ENCODE measurements around the gene ARHGEF5.
"Not testable (repeated sequence)": the region's sequence is repeated elsewhere in the genome, so short reads cannot be mapped to it uniquely, and the experiment has no call there.

The ARHGEF5 gene

GRCh38 chr7:144355176-144355822, at the start of gene ARHGEF5:
TSS of gene ARHGEF5 (plus strand) at chr7:144355402. CDS start at chr7:144362670, 7,268 bp downstream.
- DNase-seq (ENCODE audit: low read depth in 2 of 2): not testable (repeated sequence)

- DNase-seq (ENCODE audit: low read depth in 2 of 2): not testable (repeated sequence)
Measured at GRCh38 chr7:144309702-144310101, 45.5 kb upstream of the ARHGEF5 start.

- not testable (repeated sequence) for DNase-seq (ENCODE audit: low read depth in 2 of 2)
Measured at GRCh38 chr7:144311218-144311617, 44.0 kb upstream of the ARHGEF5 start.

GRCh38 chr7:144311872-144312469, 43.2 kb upstream of the ARHGEF5 start, which contains the start of gene OR2A1:
TSS of gene OR2A1 (plus strand) at chr7:144312419. CDS start at chr7:144318125, 5,706 bp downstream.
- not testable (repeated sequence) for DNase-seq (ENCODE audit: low read depth in 2 of 2)

- not testable (repeated sequence) for DNase-seq (ENCODE audit: low read depth in 2 of 2)
Measured at GRCh38 chr7:144317537-144317936, 37.7 kb upstream of the ARHGEF5 start.

- not testable (repeated sequence) for DNase-seq (ENCODE audit: low read depth in 2 of 2)
Measured at GRCh38 chr7:144319547-144319946, 35.7 kb upstream of the ARHGEF5 start.

GRCh38 chr7:144321677-144322206, 33.5 kb upstream of the ARHGEF5 start:
- DNase-seq (ENCODE audit: low read depth in 2 of 2): not testable (repeated sequence)

- DNase-seq (ENCODE audit: low read depth in 2 of 2): not testable (repeated sequence)
Measured at GRCh38 chr7:144323359-144323758, 31.8 kb upstream of the ARHGEF5 start.

GRCh38 chr7:144325868-144326267, 29.3 kb upstream of the ARHGEF5 start:
- not testable (repeated sequence) for DNase-seq (ENCODE audit: low read depth in 2 of 2)

- DNase-seq (ENCODE audit: low read depth in 2 of 2): not testable (repeated sequence)
Measured at GRCh38 chr7:144330044-144330443, 25.2 kb upstream of the ARHGEF5 start.

GRCh38 chr7:144331221-144331995, 23.8 kb upstream of the ARHGEF5 start:
- not testable (repeated sequence) for DNase-seq (ENCODE audit: low read depth in 2 of 2)

GRCh38 chr7:144331996-144332288, 23.3 kb upstream of the ARHGEF5 start:
- DNase-seq (ENCODE audit: low read depth in 2 of 2): not testable (repeated sequence)

- DNase-seq (ENCODE audit: low read depth in 2 of 2): not testable (repeated sequence)
Measured at GRCh38 chr7:144348625-144349024, 6.6 kb upstream of the ARHGEF5 start.

- DNase-seq (ENCODE audit: low read depth in 2 of 2): not testable (repeated sequence)
Measured at GRCh38 chr7:144351667-144352066, 3.5 kb upstream of the ARHGEF5 start.

GRCh38 chr7:144356185-144356584, 983 bp downstream of the ARHGEF5 start:
- DNase-seq (ENCODE audit: low read depth in 2 of 2): not testable (repeated sequence)

GRCh38 chr7:144356860-144357259, 1.7 kb downstream of the ARHGEF5 start:
- DNase-seq (ENCODE audit: low read depth in 2 of 2): not testable (repeated sequence)

GRCh38 chr7:144362061-144362460, 6.9 kb downstream of the ARHGEF5 start:
- DNase-seq (ENCODE audit: low read depth in 2 of 2): not testable (repeated sequence)

- not testable (repeated sequence) for DNase-seq (ENCODE audit: low read depth in 2 of 2)
Measured at GRCh38 chr7:144365523-144365922, 10.3 kb downstream of the ARHGEF5 start.

- DNase-seq (ENCODE audit: low read depth in 2 of 2): not testable (repeated sequence)
Measured at GRCh38 chr7:144367250-144367649, 12.0 kb downstream of the ARHGEF5 start.

GRCh38 chr7:144369221-144369620, 14.0 kb downstream of the ARHGEF5 start:
- DNase-seq (ENCODE audit: low read depth in 2 of 2): not testable (repeated sequence)

GRCh38 chr7:144378651-144379050, 23.4 kb downstream of the ARHGEF5 start:
- DNase-seq (ENCODE audit: low read depth in 2 of 2): no peak

GRCh38 chr7:144379776-144380384, 24.7 kb downstream of the ARHGEF5 start:
- no peak for DNase-seq (ENCODE audit: low read depth in 2 of 2)
